ENCODE data around the gene C1orf53. TPM values are rescaled to one million over a fixed set of nuclear protein-coding genes. Genes with fewer than 3 reads are reported as not detected.
A peak's percentile ranks its signal among the peaks of the same experiment; 100 is the strongest.

Gene C1orf53
- polyA plus RNA-seq, 3 donors = 1.5 to 8.3 (median 5.6) TPM

DNA sequence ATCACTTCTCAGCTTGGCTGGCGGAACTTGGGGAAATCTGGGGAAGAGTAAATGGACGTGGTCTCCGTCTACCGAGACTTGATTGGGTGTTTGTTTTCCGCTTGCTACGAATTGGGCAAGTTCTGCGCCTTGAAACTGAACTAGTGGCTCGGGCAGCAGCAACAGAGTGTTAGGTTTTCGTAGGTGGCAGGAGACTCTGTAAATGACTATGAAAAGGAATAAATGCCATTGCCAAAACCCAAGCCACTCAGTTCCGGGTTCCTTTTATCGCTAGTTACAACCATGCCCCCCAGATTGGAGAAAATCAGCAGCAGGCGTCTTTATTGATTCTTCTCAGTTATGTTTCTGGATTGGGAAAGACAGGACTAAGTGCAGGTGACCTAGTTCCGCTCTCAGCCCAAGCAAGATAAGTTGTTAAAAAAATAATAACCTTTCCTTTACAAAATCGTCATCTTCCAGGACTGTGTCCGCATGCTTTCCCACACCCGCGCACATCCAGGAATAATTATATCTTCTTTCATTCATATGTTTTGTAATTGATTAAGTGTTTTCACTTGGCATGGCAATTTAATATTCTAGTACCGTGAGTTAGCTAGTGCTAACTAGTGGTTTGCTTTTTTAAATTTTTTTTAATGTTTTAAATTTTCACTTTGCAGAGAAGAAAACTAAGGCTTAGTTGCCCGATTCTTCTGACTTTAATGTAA is 18.1 kb downstream of the C1orf53 start:
- Histone ChIP-seq H2AFZ (ENCODE audit: insufficient read depth, low read depth, low read length, poor library complexity, severe bottlenecking) (no peak overlapping the region), H3K27me3 (ENCODE audit: control insufficient read depth in 2 of 2, insufficient read depth in 2 of 2, low read length in 2 of 2) (peaks cover 82 to 90% of the 10 kb centered on the region in 2 donors), H4K20me1 (ENCODE audit: insufficient read depth, low read length) (no peaks in the 10 kb centered on the region), H3K9me3 (replicated peaks in 1 of 2; ENCODE audit: control insufficient read depth in 1 of 2, insufficient read depth in 1 of 2, low read length in 2 of 2) (peaks cover 0 to 47% of the 10 kb centered on the region in 2 donors), H3K9ac (ENCODE audit: insufficient read depth, low read length, poor library complexity, severe bottlenecking) (no peak overlapping the region), H3K27ac (ENCODE audit: low read depth in 1 of 2, low read length in 2 of 2) (no peak overlapping the region), H3K4me2 (replicated peaks; ENCODE audit: extremely low read depth, low read length, poor library complexity, severe bottlenecking) (peak overlapping the region; percentile 35), H3K4me3 (replicated peaks in 1 of 3; ENCODE audit: low read depth in 2 of 3, low read length in 3 of 3) (no peak overlapping the region), H3K79me2 (ENCODE audit: insufficient read depth, low read length) (no peaks in the 10 kb centered on the region), H3K4me1 (ENCODE audit: control insufficient read depth in 1 of 2, insufficient read depth in 2 of 2, low read length in 2 of 2) (peaks cover 49 to 57% of the 10 kb centered on the region in 2 donors), H3K36me3 (replicated peaks in 1 of 2; ENCODE audit: control insufficient read depth in 1 of 2, insufficient read depth in 2 of 2, low read length in 2 of 2) (no peaks in the 10 kb centered on the region)
- no peak for DNase-seq
- peaks cover 79 to 85% (median 83%) of the 10 kb centered on the region in 3 donors for H3K27me3 Mint-ChIP-seq (ENCODE audit: low read depth in 3 of 3)
- H3K36me3 Mint-ChIP-seq = peaks cover 22 to 27% of the 10 kb centered on the region in 2 donors
- TF ChIP-seq, protein P1, sequence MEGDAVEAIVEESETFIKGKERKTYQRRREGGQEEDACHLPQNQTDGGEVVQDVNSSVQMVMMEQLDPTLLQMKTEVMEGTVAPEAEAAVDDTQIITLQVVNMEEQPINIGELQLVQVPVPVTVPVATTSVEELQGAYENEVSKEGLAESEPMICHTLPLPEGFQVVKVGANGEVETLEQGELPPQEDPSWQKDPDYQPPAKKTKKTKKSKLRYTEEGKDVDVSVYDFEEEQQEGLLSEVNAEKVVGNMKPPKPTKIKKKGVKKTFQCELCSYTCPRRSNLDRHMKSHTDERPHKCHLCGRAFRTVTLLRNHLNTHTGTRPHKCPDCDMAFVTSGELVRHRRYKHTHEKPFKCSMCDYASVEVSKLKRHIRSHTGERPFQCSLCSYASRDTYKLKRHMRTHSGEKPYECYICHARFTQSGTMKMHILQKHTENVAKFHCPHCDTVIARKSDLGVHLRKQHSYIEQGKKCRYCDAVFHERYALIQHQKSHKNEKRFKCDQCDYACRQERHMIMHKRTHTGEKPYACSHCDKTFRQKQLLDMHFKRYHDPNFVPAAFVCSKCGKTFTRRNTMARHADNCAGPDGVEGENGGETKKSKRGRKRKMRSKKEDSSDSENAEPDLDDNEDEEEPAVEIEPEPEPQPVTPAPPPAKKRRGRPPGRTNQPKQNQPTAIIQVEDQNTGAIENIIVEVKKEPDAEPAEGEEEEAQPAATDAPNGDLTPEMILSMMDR (IDR thresholded peaks at IDR 0.05) = no peak
- H3K27ac Mint-ChIP-seq = no peak overlapping the region
- peak overlapping the region; percentile 31 to 97 for H3K4me3 Mint-ChIP-seq
- intact Hi-C loops (cut with micrococcal nuclease) = loop anchor here (5.0 kb wide), 1 partner anchor 398 kb away; no protein-coding TSS in a partner anchor
- 0% methylated on average over 6 of the region's 19 CpGs for WGBS (ENCODE audit: insufficient coverage)
- peaks cover 0 to 45% (median 34%) of the 10 kb centered on the region in 7 donors for H3K9me3 Mint-ChIP-seq
- peaks cover 63% of the 10 kb centered on the region for H3K4me1 Mint-ChIP-seq

DNA sequence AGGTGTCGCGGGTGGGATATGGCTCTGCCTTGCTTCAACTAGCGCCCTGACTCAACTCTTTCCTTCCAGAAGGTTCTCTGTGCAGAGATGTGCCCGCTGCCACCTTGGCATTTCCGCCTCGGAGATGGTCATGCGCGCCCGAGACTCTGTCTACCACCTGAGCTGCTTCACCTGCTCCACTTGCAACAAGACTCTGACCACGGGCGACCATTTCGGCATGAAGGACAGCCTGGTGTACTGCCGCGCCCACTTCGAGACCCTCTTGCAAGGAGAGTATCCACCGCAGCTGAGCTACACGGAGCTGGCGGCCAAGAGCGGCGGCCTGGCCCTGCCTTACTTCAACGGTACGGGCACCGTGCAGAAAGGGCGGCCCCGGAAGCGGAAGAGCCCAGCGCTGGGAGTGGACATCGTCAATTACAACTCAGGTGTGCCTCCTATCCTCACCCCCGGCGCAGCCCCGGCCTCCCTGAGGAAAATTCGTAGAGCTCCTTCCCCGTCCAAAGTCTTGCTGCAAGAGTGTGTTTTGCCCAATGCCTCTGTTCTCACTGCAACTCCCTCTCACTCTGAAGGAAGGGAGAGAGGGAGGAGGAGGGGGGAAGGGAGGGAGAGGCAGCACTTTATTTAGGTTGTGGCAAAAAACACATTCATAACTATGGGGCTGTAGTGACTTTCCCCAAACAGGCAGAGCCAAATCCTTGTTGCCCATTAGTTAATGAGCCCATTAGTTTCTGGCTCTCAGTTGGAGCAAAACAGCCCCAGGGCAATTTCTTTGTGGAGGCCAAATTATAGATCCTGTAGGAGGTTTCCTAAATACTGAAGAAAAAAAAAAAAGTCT is 19.0 kb downstream of the C1orf53 start:
- intact Hi-C loops (cut with micrococcal nuclease) = loop anchor here (5.0 kb wide), 1 partner anchor 399 kb away; no protein-coding TSS in a partner anchor
- Histone ChIP-seq H4K20me1 (ENCODE audit: insufficient read depth, low read length) (no peaks in the 10 kb centered on the region), H3K4me2 (replicated peaks; ENCODE audit: extremely low read depth, low read length, poor library complexity, severe bottlenecking) (peak overlapping the region; percentile 35), H3K4me3 (replicated peaks in 1 of 3; ENCODE audit: low read depth in 2 of 3, low read length in 3 of 3) (no peak overlapping the region), H3K9me3 (replicated peaks in 1 of 2; ENCODE audit: control insufficient read depth in 1 of 2, insufficient read depth in 1 of 2, low read length in 2 of 2) (peaks cover 0 to 39% of the 10 kb centered on the region in 2 donors), H2AFZ (ENCODE audit: insufficient read depth, low read depth, low read length, poor library complexity, severe bottlenecking) (peak overlapping the region; percentile 45), H3K36me3 (replicated peaks in 1 of 2; ENCODE audit: control insufficient read depth in 1 of 2, insufficient read depth in 2 of 2, low read length in 2 of 2) (no peaks in the 10 kb centered on the region), H3K9ac (ENCODE audit: insufficient read depth, low read length, poor library complexity, severe bottlenecking) (no peak overlapping the region), H3K4me1 (ENCODE audit: control insufficient read depth in 1 of 2, insufficient read depth in 2 of 2, low read length in 2 of 2) (peaks cover 40 to 48% of the 10 kb centered on the region in 2 donors), H3K27ac (ENCODE audit: low read depth in 1 of 2, low read length in 2 of 2) (no peak overlapping the region), H3K79me2 (ENCODE audit: insufficient read depth, low read length) (no peaks in the 10 kb centered on the region), H3K27me3 (ENCODE audit: control insufficient read depth in 2 of 2, insufficient read depth in 2 of 2, low read length in 2 of 2) (peaks cover 83 to 89% of the 10 kb centered on the region in 2 donors)
- Mint-ChIP-seq H3K36me3 (peaks cover 22 to 24% of the 10 kb centered on the region in 2 donors), H3K27me3 (ENCODE audit: low read depth in 3 of 3) (peaks cover 75 to 83% (median 80%) of the 10 kb centered on the region in 3 donors), H3K9me3 (peaks cover 0 to 39% (median 31%) of the 10 kb centered on the region in 7 donors), H3K4me3 (peak overlapping the region; percentile 10 to 97), H3K4me1 (peaks cover 54% of the 10 kb centered on the region), H3K27ac (no peak overlapping the region)
- DNase-seq = no peak
- TF ChIP-seq, protein P1 (IDR thresholded peaks at IDR 0.05) = no peak
- WGBS (ENCODE audit: insufficient coverage) = 22% methylated on average over 26 of the region's 33 CpGs

Measured in CD14-positive monocyte (primary cell).